NCI-H128 (cell line): ENCODE measurements around the gene MRPL40.
"Not testable (repeated sequence)": the region's sequence is repeated elsewhere in the genome, so short reads cannot be mapped to it uniquely, and the experiment has no call there.

Experiments
- DNase-seq: peaks from one replicate; lab custom pipeline; 2025; ENCODE audit not compliant: unreplicated experiment; lab: John Stamatoyannopoulos, UW

MRPL40 gene

DNA sequence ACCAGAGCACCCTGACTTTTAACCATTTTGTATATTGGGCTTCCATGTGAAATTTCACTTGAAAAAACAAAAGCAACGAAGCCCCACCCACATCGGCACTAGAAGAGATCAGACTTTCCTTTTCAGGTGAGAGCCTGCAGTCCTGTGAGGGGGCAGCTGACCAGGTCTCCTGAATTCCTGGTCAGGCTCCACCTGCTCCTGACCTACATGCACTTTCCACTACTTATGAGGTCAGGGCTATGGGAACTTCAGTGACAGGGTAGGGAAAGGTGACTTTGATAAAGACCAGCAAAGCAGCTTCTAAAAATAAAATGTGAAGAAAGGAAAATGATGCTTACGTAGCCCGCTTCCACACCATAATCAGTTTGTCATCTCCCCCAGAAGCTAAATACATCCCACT is 25.5 kb upstream of the MRPL40 start:
- no peak for DNase-seq

DNA sequence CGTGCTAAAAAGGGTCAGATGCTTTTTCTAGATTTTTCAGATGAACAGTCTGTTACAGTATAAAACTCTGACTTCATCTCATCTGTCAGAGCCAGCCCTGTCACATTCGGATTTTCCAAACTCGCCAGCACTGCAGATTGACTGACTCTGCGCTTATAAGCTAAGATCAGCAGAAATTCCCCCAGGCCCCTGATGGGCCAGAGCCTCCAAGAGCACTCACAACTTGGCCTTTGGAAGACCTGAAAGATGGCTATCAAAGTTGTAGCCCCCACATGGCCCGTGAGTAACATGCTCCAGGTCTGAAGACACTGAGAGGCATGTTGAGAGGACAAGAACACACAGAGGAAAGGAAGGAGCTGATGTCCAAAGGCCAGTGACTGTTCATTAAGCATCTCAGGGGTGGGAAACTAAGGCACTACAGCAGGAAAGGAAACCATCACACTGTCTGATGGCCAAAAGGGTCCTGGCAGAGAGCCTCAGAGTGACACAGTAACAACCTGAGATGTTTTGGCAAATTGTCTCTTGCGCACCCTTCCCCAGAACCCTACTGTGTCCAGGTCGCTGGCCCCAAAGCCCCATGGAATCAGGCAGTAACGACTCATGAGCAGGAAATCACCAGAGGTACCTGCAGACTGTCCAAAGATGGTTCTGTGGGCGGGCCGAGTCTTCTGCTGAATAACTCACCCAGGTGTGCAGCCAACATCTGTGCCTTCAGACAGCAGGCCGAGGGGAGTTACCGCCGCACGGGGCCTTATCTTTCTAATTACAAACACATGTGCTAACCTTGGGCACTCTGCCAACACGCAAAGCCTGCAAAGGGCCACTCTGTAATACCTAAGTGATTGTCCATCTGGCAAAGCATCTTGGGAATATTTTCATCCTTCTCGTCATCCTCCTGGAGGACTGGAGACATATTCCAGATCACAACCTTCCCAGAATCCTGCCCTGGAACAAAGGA is 24.4 kb upstream of the MRPL40 start:
- no peak for DNase-seq

DNA sequence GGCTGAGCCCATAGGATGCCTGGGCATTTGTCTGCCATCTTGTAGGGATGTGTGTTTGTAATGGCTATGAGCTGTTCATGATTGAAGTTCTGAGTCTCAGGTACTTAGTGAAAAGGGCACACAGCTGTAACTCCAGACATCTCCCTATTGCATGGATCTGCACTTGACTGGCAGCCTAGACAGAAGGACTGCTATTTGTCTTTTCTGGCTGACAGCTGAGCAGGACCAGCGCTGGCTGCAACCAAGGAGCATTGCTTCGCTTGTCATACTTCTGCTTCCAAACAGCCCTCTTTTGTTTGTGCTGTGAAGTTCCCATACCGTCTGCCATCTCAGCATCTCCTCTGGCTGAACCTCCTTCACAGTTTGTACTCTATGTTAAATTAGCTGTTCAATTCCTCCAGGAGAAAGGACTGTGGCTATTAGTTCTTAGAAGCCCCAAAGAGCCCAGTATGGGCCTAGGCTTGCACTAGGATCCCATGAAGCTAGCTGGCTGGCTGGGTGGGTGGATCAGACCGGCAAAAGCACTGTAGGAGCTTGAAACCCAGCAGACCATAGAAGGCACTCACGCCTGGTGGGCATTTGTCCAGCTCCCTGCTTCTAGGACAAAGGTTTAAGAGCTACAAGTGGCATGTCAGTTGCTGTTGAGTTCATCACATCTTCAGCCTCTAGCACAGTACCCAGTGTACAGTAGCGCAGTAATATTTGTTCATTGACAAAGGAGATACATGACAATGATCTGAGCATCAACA is 21.2 kb upstream of the MRPL40 start:
- no peak for DNase-seq

DNA sequence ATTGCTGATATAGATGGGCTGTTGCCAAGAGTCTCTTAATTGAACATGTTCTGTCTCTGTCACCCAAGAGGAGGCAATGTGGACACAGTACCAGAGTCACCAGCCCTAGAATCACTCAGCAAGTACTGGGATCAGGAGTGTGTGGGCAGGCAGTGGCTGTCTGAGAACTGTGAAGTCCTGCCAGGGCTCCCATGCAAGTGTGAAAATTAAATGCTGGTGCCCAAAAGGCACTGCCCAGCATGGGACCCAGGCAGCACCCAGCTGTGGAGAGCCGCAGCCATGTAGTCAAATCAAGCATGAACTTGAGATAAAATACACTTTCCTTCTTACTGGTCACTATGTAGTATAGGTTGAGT is 20.7 kb upstream of the MRPL40 start:
- no peak for DNase-seq

DNA sequence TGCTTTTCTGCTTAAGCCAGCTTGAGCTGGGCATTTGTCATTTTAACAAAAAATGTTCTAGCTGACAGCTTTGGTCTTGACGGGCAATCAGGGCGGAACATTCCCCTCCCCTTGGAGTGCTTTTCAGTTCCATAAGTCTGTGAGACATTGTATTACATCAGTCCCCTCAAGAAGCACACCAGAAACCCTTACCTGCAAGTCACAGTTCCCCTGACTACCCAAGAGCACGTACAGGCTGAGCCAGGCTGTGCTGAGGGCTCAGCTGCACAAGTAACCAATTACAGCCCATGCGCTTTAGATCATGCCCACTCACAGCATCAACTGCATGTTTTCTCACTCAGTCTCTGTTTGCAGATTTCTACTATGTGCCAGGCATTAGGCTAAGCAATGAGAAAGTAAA is 19.9 kb upstream of the MRPL40 start:
- DNase-seq: no peak

DNA sequence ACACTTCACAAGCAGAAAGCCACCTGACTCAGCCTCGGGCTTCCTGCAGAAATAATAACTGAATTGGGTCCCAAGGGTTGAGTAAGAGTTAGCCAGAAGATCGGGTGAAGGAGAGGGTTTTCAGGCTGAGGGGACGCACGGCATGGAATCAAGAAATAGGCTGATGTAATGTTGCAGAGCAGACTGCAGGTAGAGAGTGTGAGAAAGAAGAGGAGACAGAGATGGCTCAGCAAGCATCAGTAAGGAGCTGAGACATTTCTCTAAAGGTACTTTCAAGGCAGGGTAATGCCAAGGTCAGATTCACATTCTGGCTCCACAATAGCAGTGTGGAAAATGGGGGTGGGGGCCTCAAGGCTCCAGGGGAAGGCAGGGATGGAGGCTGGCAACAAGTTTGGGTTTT is 19.4 kb upstream of the MRPL40 start:
- DNase-seq: no peak

DNA sequence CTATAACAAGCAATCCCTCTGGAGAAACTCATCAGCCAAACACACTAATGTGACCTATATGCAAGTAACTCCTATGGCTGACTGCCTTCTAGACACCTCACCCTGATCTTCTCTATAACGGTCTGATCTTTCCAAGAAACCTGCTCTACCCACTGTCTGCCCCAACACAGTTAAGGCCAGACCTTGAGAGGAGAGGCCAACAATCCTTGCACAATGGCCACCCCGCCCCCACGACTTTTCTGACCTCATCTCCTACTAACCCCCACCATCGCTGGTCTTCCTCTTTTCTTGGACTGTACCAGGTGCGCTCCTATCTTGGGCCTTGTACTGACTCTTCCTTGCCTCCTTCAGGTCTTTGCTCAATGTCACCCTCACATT is 13.3 kb upstream of the MRPL40 start:
- DNase-seq: no peak

DNA sequence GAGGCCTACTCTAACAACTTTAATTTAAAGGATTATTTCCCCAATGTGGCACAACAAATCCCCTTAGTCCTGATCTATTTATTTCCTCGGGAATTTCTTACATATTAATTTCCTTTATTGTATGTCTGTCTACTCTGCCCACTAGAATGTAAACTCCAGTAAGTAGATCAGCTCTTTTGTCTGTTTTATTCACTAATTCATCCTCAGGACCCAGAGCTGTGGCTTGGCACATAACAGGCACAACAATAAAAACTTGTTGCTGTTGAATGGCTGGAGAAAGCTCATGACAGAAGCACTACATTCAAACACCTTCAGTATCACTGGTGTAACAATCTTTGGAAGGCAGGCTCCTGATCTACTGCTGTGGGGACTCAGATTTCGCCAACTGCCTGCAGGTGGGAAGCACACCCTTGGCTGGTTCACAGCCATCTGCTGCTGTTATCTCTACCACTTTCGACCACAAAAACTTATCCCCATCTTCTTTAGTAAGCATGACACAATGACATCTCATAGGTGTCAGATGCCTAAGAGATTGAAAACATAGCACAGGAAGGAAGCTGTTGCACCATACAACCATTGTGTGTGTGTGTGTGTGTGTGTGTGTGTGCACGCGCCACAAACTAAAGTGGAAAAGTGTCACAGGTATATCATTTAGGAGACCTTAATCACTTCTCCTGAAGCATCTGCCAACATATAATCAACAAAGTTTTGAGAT is 12.7 kb upstream of the MRPL40 start:
- DNase-seq: no peak

DNA sequence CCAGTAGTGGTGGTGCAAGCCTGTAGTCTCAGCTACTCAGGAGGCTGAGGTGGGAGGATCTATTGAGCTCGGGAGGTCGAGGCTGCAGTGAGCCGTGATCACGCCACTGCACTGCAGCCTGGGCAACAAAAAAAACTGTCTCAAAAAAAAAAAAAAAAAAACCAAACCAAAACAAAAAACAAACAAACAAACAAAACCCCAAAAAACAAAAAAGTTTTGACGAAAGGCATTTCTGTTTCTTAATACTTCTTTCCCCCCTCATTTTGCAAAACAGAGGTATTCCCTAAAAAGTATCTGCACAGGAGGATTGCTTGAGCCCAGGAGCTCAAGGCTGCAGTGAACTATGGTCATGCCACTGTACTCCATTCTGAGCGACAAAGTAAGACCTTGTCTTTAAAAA is 12.0 kb upstream of the MRPL40 start:
- DNase-seq: no peak

DNA sequence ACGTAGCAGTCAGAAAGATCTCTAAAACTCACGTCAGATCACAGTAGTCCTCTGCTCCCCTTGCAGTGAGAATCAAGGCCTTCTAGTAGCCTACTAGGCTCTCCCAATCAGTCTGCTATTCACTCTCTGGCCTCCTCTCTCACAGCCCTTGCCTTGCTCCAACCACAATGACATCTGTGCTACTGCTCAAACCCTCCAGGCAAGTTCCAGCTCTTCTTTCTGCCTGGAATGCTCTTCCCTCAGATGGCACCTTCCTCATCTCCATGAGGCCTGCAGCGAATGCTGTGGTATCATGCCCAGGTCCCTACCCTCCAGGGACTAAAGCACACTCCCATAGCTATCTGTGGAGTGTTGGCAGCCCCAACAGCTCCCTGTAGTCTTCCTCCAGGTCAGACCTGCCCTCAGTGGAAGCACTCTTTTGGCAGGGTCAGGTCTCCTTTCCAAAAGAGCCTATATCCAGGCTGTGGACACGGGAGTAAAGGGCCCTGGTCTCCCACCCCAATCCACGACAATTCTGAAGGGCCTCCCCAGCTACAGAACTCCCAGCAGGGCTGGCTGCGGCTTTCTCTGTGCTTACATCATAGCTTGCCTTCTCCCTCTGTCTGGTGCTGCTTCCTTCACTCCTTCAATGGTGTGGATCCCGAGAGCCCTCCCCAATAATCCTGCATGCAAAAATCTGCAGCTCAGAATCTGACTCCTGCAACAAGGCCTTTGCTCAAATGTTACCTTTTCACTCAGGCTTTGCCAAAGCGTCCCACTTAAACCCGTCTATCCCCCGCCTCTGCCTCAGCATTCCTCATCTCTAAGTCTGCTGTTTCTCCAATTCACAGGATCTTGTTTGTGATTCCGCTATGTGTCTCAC is 9.7 kb upstream of the MRPL40 start:
- DNase-seq: no peak

DNA sequence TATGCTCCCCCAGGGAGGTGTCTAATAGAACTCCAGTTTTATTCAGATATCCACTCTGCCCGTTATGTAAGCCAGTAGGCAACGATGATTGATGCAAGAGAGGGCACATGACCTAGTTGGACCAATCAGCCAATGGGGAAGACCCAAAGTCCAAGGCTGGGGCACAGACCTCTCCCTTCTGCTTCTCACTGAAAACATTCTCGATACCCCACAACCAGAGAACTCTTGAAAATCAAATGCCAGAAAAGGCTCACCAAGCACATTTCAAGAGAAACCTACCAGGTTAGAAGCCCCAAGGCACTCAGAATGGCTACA is 8.2 kb upstream of the MRPL40 start:
- DNase-seq: no peak

DNA sequence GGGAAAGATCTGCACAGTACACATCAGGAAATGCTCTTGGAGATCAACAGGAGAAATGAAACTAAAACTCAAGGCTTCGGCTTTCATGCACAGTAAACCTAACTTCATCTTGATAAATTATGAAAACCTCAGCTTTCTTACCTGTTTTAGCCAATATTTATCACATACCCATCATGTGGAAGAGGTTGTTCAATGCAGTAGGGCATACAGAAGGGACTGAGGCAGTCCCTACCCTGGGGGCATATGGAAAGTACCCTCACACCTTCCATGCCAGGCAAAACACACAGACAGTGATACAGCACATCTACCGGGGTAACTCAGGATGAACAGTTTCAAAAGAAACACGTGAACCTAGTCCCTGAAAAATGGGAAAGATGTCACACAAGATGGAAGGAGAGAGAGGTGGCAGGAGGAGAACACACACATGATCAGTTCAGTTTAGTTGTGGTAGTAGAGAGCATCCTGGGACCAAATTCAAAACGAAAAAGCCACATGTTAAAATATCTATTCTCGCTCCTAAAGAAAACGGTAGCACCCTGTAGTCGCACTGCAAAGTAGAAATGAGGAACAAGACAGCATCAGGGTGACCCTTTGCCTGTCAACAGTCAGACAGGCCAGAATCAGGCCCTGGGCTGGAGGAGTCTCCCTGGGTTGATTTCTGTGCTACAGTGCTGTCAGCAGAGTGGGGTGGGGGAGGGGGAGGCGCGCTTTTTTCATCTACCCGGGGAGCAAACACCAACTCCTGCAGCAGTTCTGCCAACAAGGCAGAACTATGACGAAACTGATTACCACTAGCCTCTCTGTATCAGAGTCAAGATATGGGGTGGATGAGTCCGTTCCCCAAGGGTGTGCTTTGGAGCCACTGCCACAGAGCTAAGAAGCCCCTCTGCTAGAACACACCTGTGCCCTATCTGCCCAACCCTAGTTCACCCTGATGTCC is 2.1 kb upstream of the MRPL40 start:
- DNase-seq: no peak

DNA sequence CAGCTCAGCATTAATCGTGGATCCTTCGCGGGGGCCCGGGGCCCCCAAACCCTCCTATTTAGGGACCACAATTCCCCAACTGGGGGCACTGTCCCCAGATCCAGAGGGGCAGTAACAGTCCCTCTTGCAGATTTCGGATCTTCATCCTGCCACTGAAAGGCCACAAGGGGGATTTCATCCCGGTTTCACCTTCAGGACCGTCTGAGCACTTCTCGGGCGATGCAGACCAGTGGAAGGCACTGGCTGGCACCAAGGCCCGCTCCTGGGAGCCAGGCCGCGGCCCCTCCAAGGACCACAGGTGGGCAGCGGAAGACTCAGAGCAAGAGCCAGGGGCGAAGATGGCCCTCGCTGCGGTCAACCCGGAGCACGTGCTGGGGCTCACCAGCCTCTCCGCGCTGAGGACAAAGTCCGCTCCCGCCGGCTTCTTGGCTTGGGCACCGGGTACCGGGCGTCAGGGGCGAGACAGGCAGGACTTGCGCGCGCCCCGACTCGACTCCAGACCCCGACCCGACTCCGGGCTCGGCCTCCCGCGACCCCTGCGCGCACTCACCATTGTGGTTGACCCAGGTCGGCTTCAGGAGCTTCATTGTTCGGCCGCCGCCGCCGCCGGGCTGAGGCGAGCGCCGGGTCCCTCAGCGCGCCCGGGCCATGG is 1.3 kb upstream of the MRPL40 start:
- no peak for DNase-seq

DNA sequence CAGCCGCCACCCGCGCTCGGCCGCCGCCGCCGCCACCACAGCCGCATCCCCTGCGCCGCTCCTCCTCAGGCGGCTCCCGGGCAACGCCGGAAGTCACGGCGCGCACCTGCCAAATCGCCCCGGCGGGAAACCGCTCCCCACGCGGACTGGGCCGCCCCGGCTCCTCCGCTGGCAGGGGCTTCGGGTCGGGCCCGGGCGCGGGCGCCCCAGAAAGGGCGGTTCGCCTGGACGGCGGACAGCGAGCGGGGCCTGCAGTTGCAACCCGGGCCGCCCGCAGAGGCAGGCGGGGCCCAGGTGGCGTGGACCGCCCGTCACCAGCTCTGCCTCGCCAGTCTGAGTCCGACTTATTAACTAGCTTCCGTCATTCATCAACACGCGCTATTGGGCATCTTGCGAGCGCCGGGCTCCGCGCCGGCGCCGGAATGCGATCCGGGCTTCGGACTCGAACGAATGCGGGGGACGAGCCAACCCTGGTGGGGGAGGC is 654 bp upstream of the MRPL40 start, which contains the start of gene HIRA:
Gene HIRA, minus strand, starts transcription at position 85 of the 484 bp plus-strand sequence. CDS start 257 bp downstream, outside the sequence.
- peak; percentile 37 for DNase-seq

DNA sequence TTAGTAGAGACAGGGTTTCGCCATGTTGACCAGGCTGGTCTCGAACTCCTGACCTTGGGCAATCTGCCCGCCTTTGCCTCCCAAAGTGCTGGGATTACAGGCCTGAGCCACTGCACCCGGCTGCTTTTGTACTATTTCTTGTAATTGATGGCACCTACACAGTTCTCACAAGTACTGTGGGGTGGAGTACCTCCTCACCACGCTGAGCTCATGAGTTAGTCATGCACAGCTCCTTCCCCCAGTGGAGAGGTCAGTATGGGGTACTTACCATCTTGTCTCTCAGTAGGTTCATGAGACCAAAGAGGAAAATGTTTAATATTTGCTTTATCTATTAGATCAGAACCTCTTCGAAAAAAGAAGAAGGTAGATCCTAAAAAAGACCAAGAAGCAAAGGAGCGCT is 2.1 kb downstream of the MRPL40 start:
- no peak for DNase-seq

DNA sequence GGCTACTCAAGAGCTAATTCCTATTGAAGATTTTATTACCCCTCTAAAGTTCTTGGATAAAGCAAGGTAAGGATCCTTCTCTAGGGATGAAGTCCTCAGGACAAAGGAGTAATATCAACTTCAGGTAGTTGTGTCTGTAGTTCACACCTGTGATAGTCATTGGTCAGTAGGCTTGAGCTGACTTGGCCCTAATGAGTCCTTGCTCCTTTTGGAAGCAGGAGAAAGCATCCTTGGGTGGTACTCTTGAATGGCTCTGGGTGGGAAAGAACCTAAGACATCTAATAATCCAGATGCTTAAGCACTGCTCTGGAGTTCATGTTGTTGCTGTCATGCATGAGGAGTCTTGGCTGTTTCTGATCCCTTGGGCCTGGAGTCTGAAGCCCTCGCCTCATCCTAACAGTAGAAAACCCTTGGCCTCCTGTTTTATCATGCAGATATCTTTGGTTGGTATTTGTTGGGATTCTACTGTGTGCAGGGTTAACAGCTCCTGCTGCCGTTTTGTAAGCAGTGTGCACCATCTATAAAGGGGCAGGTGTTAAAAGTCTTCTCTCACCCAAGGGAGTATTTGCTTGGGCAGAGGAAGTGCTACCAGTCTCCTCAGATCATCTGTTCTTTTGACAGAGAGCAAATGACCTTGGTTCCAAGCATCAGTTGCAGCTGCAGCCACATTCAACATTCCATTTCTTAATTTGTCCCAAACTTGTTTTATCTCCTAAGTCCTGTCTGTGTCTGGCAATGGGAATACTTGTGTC is 2.7 kb downstream of the MRPL40 start:
- DNase-seq: no peak

DNA sequence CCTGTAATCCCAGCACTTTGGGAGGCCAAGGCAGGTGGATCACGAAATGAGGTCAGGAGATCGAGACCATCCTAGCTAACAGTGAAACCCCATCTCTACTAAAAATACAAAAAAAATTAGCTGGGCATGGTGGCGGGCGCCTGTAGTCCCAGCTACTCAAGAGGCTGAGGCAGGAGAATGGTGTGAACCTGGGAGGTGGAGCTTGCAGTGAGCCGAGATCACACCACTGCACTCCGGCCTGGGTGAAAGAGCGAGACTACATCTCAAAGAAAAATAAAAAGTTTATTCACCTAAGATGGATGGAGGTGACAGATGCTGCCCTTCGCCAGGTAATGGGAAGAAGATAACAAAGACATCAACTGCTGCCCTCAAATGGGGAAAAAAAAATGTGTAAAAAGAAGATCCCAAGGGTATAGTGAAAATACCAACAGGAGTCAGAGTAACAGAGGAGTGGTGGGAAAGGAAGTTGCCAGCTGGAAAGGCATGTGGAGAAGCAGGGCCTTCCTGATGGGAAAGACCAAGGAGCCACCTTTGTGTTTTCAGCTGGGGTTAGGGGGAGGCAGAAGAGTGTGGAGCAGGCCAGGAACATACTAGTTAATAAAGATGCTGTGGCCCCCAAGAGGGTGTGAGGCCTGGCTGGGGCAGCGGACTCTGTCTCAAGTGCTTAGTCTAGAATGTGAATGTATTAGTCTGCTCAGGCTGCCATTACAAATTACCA is 4.3 kb downstream of the MRPL40 start:
- not testable (repeated sequence) for DNase-seq

DNA sequence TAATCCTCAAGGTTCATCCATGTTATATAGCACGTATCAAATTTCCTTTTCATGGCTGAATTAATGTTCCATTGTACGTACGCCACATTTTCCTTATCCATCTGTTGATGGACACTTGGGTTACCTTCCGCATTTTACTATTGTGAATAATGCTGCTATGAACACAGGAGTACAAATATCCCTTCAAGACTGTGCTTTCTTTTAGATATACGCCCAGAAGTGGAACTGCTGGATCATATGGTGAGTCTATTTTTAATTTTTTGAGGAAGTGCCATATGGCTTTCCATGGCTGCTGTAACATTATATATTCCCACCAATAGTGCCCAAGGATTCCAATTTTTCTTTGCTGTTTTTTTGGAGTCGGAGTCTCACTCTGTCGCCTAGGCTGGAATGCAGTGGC is 6.0 kb downstream of the MRPL40 start:
- no peak for DNase-seq
